GM21367 (cell line): ENCODE results near the gene RBM24.

Experiments used
- ATAC-seq: cut with Tn5 transposase; IDR thresholded peaks from one replicate; pipeline ENCODE4 v1.9.1; 2021; ENCODE audit not compliant: unreplicated experiment

The RBM24 gene

DNA sequence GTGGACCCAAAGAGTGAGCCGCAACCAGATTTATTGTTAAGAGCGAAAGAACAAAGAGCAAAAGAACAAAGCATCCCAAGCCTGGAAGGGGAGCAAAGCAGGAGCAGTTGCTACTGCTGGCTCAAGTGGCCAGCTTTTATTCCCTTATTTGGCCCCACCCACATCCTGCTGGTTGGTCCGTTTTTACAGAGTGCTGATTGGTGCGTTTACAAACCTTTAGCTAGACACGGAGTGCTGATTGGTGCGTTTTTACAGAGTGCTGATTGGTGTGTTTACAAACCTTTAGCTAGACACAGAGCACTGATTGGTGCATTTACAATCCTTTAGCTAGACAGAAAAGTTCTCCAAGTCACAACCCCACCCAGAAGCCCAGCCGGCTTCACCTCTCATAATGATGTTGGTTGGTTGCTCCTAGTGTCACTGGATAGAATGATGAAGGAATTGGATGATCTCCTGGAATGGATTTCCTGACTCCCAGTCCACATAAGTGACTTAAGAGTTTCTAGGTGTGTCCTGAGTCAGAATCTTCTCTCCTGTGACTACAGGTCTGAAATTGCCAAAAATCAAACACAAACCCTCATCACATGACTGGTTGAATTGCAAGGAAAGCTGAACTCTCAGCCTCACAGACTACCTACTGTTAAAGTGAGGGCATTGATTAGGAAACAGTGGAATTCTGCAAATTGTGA lies 60.1 kb downstream of the RBM24 start:
- ATAC-seq = no peak

DNA sequence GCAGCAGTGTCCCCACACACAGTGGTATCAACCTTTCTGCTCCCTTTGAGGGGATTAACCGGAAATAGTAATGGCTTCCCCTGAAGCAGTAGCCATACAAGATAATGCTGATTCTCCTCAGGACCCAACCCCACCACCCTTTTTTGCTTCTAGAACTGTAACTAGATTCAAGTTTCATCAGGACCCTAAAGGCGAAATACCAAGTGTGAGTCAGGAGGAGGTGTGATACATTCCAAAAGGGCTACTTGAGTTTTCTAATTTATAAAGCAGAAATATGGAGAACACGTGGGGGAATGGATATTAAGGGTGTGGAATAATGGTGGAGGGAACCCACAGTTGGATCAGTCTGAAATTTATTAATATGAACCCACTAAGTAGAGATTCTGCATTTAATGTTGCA lies 60.7 kb downstream of the RBM24 start:
- ATAC-seq = no peak

GRCh38 chr6:17343215-17343614 lies 62.1 kb downstream of the RBM24 start:
- ATAC-seq = no peak
